ENCODE data around the gene UBE2E2.

The UBE2E2 gene

DNA sequence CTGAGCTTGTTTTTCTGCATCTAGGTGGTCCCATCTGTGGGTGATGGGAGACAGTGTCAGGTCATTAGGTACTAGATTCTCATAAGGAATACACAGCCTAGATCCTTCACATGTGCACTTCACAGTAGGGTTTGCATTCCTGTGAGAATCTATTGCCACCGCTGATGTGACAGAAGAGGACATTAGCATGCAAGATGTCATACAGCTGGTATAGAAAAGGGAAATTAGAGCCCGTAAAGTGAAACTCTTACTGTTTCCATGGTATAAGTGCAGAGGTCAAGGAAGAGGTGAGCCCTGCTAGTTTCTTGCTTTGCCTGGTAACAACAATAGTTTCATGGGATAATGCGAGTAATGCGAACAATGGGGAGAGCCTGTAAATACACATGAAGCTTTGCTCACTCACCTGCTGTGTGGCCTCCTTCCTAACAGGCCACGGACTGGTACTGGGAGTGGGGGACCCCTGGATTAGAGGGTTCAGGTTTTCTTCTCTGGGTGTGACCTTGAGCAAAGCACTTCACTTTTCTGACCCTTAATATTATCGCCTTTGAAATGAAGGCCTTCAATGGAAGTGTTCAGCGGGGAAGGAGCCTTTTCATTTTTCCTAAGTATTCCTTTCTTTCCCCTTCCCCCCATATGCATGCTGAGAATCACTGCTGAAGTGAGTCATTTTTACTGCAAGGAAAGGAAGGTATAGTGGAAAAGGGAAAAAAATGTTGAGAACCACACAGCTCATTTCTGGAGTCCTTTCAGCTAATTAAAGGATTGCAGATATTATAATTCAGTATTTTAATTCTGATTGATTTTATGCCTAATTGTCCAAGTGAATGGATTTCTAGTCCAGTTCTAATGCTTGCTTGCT, 286.4 kb downstream of the UBE2E2 start:
- H3K4me1 ChIP-seq (ENCODE audit: insufficient read depth, low read length), result peaks cover 13% of the 10 kb centered on the region
- no peak overlapping the region for H3K9ac ChIP-seq (ENCODE audit: low read depth, low read length)
- no peaks in the 10 kb centered on the region for H3K36me3 ChIP-seq (ENCODE audit: insufficient read depth, low read length)
- H3K9me3 ChIP-seq (ENCODE audit: control insufficient read depth, insufficient read depth, low read length), result peaks cover 5% of the 10 kb centered on the region; the same call in 1 of the 2 replicates

DNA sequence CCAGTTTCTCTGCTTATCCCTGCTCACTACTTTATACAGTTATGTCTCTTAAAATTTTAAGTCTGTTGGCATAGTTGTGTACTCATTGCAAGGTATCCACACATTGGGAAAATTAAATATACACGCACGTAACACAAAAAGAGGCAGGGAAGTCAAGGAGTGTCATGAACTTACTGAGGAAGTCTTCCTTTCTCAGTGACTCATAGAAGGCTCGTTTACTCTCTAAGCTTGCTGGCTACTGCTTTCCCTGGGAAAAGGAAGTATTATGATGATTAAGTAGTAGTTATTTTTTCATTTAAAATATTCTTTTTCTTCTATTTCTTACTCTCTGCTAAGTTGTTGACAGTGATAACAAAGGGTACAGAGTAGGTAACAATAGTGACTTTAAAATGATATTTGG, 287.3 kb downstream of the UBE2E2 start:
- Histone ChIP-seq H3K9me3 (ENCODE audit: control insufficient read depth, insufficient read depth, low read length) (peaks cover 2% of the 10 kb centered on the region; the same call in 1 of the 2 replicates), H3K4me1 (ENCODE audit: insufficient read depth, low read length) (peaks cover 13% of the 10 kb centered on the region), H3K9ac (ENCODE audit: low read depth, low read length) (no peak overlapping the region), H3K36me3 (ENCODE audit: insufficient read depth, low read length) (no peaks in the 10 kb centered on the region)

DNA sequence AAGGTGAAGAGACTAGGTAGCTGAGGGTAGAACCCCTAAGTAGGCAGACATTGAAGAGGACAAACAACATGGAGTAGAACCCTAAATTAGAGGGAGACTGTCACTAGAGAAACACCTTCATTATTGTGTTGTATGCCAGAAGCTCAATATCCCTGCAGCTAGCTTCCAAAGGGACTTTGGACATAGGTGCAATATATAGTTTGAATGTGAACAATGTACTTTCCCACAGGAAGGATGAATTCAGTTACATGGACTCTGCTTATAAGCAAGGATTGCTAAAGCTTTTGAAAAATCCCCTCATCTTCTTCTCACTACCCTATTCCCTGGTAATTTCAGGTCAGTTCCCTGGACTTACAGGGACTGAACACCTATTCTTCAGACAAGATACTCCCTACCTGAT, 288.9 kb downstream of the UBE2E2 start:
- no peaks in the 10 kb centered on the region for H3K9me3 ChIP-seq (ENCODE audit: control insufficient read depth, insufficient read depth, low read length)
- H3K4me1 ChIP-seq (ENCODE audit: insufficient read depth, low read length), result peaks cover 13% of the 10 kb centered on the region
- no peak overlapping the region for H3K9ac ChIP-seq (ENCODE audit: low read depth, low read length)
- no peaks in the 10 kb centered on the region for H3K36me3 ChIP-seq (ENCODE audit: insufficient read depth, low read length)

DNA sequence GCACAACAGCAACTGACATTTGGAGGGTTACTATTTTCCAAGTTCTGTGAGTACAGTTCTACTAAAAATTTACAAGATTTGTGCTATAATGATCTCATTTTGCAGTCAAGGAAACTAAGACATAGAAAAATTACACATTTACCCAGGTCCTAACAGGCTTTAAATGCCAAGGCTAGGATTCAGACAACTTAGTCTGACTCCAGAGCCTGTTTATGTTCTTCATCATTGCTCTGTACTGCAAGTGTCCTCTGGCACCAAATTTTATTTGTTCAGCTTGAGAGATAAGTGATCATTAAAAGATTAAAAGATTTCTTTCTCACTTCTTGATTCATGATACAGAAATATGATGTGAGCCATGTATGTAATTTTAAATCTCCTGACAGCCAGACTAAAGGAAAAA, 290.8 kb downstream of the UBE2E2 start:
- Histone ChIP-seq H3K9ac (ENCODE audit: low read depth, low read length) (no peak overlapping the region), H3K9me3 (ENCODE audit: control insufficient read depth, insufficient read depth, low read length) (no peaks in the 10 kb centered on the region)

DNA sequence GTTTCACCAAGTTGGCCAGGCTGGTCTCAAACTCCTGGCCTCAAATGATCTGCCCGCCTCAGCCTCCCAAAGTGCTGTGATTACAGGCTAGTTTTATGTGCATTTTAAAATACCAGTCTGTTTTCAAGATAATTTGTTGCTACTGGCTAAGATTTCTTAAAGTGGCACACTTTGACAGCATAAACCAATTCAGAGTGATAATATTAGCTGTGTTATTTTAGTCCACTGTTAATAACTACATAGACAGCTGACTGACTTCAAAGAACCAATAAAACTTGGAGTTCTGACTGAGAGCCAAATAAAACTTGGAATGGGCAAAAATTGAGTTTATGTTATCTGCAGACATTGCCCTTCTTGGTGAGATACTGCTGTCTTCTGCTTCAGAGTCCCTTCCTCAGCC, 291.8 kb downstream of the UBE2E2 start:
- Histone ChIP-seq H3K9ac (ENCODE audit: low read depth, low read length) (no peak overlapping the region), H3K9me3 (ENCODE audit: control insufficient read depth, insufficient read depth, low read length) (no peaks in the 10 kb centered on the region), H3K36me3 (ENCODE audit: insufficient read depth, low read length) (no peaks in the 10 kb centered on the region), H3K4me1 (ENCODE audit: insufficient read depth, low read length) (peaks cover 5% of the 10 kb centered on the region; the same call in 1 of the 2 replicates)

More for the DNA sequence above, 290.8 kb downstream of the UBE2E2 start:
- Histone ChIP-seq H3K4me1 (ENCODE audit: insufficient read depth, low read length) (peaks cover 13% of the 10 kb centered on the region), H3K36me3 (ENCODE audit: insufficient read depth, low read length) (no peaks in the 10 kb centered on the region)

DNA sequence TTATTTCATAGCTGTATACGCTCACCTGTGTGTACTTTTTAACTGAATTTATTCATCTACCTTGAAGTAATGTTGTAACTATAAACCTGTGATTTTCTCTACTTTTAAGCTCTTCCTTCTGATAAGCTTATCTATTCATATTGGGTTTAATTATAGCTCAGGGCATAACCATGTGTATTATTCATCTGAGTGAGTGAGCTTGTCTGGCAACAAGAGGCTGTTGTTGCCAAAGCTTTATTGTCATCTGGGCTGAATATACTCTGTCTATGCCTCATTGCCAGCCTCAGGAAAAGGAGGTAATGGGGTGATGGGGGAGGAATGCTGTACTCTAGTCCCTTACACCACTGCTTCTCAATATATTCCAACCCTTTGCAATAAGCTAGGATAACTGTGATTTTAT, 292.4 kb downstream of the UBE2E2 start:
- no peak overlapping the region for H3K9ac ChIP-seq (ENCODE audit: low read depth, low read length)
- no peaks in the 10 kb centered on the region for H3K4me1 ChIP-seq (ENCODE audit: insufficient read depth, low read length)
- H3K9me3 ChIP-seq (ENCODE audit: control insufficient read depth, insufficient read depth, low read length), result no peaks in the 10 kb centered on the region
- H3K36me3 ChIP-seq (ENCODE audit: insufficient read depth, low read length), result no peaks in the 10 kb centered on the region

DNA sequence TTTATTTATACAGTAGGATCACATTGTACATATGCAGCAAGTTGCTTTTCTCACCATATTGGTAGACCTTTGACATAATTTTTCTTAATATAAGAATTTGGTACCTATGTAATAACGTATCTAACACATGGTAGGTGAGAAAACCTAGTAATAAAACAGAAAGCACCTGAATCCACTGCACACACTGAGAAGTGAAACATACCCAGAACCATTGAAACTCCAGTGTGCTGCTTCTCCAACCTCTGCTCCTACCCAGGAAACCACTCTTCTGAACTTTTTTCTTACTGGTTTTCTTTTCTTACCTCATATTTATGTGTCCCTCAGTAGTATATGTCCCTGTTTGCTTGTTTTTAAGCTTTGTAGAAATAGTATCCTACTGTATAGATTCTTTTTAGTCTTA, 293.0 kb downstream of the UBE2E2 start:
- no peak overlapping the region for H3K9ac ChIP-seq (ENCODE audit: low read depth, low read length)
- no peaks in the 10 kb centered on the region for H3K9me3 ChIP-seq (ENCODE audit: control insufficient read depth, insufficient read depth, low read length)
- H3K4me1 ChIP-seq (ENCODE audit: insufficient read depth, low read length), result no peaks in the 10 kb centered on the region
- H3K36me3 ChIP-seq (ENCODE audit: insufficient read depth, low read length), result no peaks in the 10 kb centered on the region

DNA sequence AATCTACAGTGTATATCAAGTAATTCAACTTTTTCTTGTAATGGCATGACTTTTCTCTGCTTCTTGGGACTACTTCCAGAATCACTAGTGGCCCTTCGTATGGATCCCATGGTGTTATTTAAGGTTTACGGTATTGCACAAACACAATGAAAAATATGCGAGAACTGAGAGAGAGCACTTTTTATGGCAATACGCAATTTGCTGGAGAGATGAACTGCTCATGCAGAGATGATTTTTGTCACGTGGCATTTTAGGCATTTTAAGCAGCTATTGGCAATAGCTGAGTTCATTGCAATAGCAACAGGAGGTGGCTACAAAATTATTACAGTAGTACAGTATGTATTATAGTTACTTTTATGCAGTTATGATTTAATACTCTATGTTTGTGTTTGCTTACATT, 294.0 kb downstream of the UBE2E2 start:
- no peaks in the 10 kb centered on the region for H3K36me3 ChIP-seq (ENCODE audit: insufficient read depth, low read length)
- no peaks in the 10 kb centered on the region for H3K9me3 ChIP-seq (ENCODE audit: control insufficient read depth, insufficient read depth, low read length)
- H3K9ac ChIP-seq (ENCODE audit: low read depth, low read length), result no peak overlapping the region
- no peaks in the 10 kb centered on the region for H3K4me1 ChIP-seq (ENCODE audit: insufficient read depth, low read length)

DNA sequence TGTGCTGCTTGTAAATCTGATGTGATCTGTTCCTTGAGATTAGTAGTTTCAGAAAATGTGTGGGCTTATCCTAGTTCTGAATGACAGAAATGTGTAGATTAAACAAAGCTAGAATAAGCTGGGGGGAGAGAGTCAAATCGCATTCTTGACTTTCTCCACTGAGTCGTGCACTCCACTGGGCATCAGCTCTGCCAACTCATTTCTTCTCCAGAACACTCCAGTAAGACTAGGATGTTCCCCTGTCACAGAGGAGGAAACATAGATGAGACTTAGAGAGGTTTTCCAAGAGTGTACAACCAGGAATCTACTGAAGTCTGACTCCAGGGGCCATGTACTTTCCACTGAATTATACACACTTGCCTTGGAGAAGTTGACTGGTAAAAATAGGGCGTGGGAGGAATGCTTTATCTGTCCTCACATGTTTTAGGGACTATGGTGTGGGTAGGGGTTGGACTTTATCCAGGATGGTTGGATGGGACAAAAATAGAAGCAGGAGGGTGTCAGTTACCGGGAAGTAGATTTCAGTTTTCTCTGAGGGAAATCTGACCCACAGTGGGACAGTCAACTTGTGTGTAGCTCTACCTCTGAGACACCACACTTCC, 298.2 kb downstream of the UBE2E2 start:
- Histone ChIP-seq H3K36me3 (ENCODE audit: insufficient read depth, low read length) (no peaks in the 10 kb centered on the region), H3K4me1 (ENCODE audit: insufficient read depth, low read length) (no peaks in the 10 kb centered on the region; the same call in 1 of the 2 replicates), H3K9me3 (ENCODE audit: control insufficient read depth, insufficient read depth, low read length) (no peaks in the 10 kb centered on the region), H3K9ac (ENCODE audit: low read depth, low read length) (no peak overlapping the region)

DNA sequence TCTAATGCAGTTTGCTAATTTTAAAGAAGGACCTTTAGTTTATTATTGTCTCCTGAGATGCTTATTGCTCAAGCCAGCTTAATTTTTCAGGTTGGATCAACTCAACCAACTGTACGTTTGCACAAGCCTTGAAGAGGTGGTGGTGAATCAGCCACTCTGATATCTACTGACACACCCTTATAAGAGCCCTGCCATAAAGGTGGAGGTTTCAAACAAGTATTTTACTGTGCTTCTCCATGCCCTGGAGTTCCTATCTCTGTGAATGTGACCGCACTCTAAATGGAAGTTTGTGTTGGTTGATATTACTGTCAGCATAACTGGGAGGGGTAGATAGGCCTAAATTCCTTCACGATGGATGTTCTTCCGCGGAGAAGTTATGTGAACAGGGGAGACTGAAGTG, 305.3 kb downstream of the UBE2E2 start:
- Histone ChIP-seq H3K9me3 (ENCODE audit: control insufficient read depth, insufficient read depth, low read length) (no peaks in the 10 kb centered on the region), H3K36me3 (ENCODE audit: insufficient read depth, low read length) (no peaks in the 10 kb centered on the region), H3K4me1 (ENCODE audit: insufficient read depth, low read length) (no peaks in the 10 kb centered on the region; the same call in 1 of the 2 replicates), H3K9ac (ENCODE audit: low read depth, low read length) (no peak overlapping the region)

DNA sequence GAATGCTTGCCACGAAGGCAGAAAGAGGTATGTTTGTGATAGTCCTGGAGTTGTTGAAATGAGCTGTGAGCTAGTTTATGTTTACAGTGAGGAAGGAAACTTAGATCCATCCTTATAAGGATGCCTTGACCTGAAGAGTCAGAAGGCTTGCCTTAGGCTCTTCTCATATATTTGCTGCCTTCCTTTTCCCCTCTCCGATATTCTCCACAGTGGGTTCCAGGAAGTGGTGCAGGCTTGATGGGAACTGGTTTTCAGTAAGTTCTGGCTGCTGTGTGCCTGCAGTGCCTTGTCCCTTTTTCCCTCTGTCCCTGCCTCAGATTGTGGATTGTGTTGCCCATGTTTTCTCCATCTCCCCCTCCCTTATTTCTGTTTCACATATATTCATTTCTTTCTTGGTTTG, 315.3 kb downstream of the UBE2E2 start:
- Histone ChIP-seq H3K9me3 (ENCODE audit: control insufficient read depth, insufficient read depth, low read length) (no peaks in the 10 kb centered on the region), H3K4me1 (ENCODE audit: insufficient read depth, low read length) (peaks cover 18% of the 10 kb centered on the region), H3K9ac (ENCODE audit: low read depth, low read length) (no peak overlapping the region), H3K36me3 (ENCODE audit: insufficient read depth, low read length) (no peaks in the 10 kb centered on the region)

DNA sequence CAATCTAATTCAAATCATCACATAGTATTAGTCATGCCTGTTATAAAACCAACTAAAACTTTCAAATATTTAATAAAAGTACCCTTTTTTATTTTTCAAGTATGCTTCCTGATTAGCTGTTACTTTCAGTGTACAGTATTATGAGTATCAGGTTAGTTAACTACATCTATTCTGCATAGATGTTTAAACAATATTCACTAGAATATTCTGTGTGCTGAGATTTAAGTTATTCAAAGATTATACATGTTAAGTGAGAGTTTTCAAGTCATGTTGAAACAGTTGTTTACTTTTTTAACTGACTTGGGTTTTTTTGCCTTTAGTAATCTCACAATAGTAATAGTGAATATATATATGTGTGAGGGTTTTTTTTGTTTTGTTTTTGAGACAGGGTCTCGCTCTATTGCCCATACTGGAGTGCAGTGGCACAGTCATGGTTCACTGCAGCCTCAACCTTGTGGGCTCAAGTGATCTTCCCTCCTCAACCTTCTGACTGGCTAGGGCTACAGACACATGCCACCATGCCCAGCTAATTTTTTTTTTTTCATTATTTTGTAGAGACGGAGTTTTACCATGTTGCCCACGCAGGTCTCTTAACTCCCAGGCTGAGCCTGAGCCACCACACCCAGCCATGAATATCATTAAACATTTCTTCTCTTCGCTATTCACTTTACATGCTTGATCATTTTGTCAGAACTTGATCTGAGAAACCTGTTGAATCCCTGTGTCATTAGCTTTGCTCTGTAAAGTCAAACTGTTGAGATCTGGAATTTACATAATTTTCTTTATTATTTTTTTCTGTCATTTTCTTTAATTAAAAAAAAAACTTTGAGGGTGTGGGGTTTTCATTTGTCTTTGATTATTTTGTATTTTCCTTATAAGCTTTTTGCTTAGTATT, 316.4 kb downstream of the UBE2E2 start:
- Histone ChIP-seq H3K9ac (ENCODE audit: low read depth, low read length) (no peak overlapping the region), H3K36me3 (ENCODE audit: insufficient read depth, low read length) (no peaks in the 10 kb centered on the region), H3K4me1 (ENCODE audit: insufficient read depth, low read length) (peaks cover 18% of the 10 kb centered on the region), H3K9me3 (ENCODE audit: control insufficient read depth, insufficient read depth, low read length) (no peaks in the 10 kb centered on the region)

DNA sequence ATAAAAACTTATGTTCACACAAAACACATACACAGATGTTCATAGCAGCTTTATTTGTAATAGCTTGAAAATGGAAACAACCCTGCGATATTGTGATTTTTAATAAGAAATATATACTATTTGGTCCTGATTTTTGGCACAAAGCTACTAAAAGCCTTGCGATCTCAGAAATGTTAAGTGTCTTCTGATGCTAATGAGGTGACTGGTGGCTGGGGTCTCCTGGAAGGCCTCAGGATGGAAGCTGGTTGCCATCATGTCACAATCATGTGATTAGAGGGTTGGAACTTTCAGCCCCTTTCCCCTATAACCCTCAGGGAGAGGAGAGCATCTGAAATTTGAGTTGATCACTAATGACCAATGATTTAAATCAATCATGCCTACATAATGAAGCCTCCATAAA, 324.2 kb downstream of the UBE2E2 start:
- Histone ChIP-seq H3K4me1 (ENCODE audit: insufficient read depth, low read length) (0 out of 2 replicates have a peak, but pooled peaks cover 7% of the 10 kb centered on the region), H3K9me3 (ENCODE audit: control insufficient read depth, insufficient read depth, low read length) (no peaks in the 10 kb centered on the region), H3K36me3 (ENCODE audit: insufficient read depth, low read length) (no peaks in the 10 kb centered on the region), H3K9ac (ENCODE audit: low read depth, low read length) (no peak overlapping the region)

DNA sequence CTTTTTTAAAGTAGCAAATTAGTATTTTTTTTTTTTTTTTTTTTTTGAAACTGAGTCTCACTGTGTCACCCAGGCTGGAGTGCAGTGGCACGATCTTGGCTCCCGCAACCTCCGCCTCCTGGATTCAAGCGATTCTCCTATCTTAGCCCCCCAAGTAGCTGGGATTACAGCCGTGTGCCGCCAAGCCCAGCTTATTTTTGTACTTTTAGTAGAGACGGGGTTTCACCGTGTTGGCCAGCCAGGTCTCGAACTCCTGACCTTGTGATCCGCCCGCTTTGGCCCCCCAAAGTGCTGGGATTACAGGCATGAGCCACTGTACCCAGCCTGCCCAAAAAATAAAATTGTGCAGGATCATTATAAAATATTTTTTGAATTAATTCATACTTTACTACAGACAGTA, 330.5 kb downstream of the UBE2E2 start:
- Histone ChIP-seq H3K4me1 (ENCODE audit: insufficient read depth, low read length) (peaks cover 16% of the 10 kb centered on the region), H3K36me3 (ENCODE audit: insufficient read depth, low read length) (no peaks in the 10 kb centered on the region), H3K9ac (ENCODE audit: low read depth, low read length) (no peak overlapping the region), H3K9me3 (ENCODE audit: control insufficient read depth, insufficient read depth, low read length) (no peaks in the 10 kb centered on the region)

Data from ES-I3 (cell line).